Suppressor macrophage treated with lipopolysaccharide for 1 hour (primary cell): Measurements from ENCODE around the gene LRP1B.

Experiments used
- DNase-seq, 3 donors: peaks; one replicate each; pipeline ENCODE4 v3.0.0-alpha.2; 2020 to 2022

LRP1B gene

GRCh38 chr2:141565597-141565996 is 565.2 kb downstream of the LRP1B start:
- no peak for DNase-seq

GRCh38 chr2:141560723-141561122 is 570.1 kb downstream of the LRP1B start:
- DNase-seq = no peak

DNA sequence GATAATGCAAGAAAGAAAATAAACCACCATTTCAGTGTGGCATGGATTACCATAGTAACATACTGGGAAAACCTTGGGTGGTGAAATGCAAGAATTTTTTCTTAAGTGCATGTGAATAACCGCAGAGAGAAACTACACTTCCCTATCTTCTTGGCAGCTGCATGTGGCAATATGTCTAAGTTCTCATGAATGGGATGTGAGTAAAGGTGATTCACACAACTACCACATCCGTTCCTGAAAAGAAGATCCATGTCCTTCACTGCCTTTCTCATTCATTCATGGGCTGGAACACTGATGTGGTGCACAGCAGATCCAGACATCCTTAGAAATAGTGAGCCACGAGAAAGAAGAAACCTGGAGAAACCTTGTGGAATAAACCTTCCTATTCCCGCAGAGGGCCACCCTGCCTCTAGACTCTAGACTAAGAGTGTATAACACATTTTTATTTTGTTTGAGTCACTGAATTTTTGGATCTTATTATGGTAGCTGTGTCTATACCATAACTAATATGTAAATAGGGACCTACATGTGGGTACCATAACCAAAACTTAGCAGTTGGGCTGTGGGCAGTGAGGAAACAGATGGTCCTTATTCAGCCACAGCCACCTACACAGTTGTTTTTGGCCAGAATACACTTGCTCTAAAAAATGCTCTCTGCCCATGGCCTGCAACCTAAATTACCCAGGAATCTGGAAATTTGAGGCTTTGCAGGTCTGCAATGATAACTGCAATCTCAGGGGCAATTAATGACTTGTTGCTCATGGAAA is 573.3 kb downstream of the LRP1B start:
- peak; percentile 80 to 96 (median 94) for DNase-seq

DNA sequence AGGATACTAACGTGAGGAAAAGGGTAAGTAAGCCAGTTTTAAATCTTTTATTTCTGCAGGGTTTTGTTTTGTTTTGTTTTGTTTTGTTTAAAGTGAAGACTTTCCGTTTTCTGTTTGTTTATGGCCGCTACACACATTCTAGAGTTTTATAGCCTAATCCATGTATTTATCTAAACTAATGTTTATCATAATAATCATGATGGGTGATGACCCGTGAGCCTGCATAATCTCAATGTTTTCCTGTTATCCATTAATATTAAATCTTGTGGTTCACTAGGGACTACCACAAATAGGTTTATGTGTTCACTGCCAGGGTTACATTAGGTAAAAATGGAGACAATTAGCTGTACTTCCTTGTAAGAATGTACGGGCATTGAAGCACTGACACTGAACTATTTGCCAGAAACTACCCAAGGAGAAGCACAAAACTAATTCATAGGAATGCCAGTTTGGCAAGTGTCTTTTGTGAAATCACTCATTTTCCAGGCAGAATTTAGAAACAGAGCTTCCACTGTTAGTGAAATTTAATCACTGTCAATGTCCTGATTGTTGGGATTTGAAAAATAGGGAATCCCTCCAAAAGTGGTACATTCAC is 574.8 kb downstream of the LRP1B start:
- DNase-seq = no peak

- DNase-seq = peak; percentile 58 to 75 (median 59)
Observed at GRCh38 chr2:141554810-141555209, 576.0 kb downstream of the LRP1B start.

GRCh38 chr2:141534666-141535362 is 596.0 kb downstream of the LRP1B start:
- peak in 2 of 3 donors; percentile 17 to 36 for DNase-seq

DNA sequence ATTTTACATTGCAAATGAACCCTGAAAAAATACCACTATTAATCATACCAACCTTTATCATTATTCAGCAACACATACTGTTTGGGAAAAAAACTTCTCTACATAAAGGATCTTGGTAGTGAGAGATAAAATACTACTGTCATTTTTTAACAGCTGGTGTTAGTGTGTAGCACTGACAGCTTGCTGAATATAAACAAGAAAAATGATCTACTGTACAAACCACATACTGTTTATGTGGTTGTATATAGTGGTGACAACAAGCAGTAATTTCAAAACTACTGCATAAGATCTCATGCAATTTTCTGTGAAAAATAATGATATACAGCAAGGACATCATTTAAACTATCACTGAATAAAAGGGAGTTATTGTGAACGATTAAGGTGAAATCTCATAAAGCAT is 601.2 kb downstream of the LRP1B start:
- no peak for DNase-seq

- DNase-seq = no peak
Observed at GRCh38 chr2:141528990-141529389, 601.8 kb downstream of the LRP1B start.

DNA sequence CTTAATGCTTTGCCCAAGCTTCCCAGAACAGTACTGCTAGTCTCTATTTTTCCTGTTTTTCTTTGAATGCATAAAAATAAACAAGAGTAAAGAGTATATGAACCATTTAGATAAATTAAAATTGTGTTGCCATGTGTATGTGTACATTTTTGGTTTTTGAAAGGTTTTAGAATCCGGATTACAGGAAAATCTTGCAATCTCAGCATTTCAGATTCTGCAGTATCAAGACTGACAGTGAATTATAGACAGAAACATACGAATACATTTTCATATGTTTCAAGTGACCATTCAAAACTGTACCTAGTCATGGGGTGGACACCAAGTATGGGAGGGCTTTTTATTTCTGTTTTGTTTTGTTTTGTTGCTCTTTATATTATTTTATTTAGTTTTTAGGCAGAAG is 604.1 kb downstream of the LRP1B start:
- no peak for DNase-seq

- no peak for DNase-seq
Observed at GRCh38 chr2:141524777-141525176, 606.0 kb downstream of the LRP1B start.

- no peak for DNase-seq
Observed at GRCh38 chr2:141523199-141523598, 607.6 kb downstream of the LRP1B start.

DNA sequence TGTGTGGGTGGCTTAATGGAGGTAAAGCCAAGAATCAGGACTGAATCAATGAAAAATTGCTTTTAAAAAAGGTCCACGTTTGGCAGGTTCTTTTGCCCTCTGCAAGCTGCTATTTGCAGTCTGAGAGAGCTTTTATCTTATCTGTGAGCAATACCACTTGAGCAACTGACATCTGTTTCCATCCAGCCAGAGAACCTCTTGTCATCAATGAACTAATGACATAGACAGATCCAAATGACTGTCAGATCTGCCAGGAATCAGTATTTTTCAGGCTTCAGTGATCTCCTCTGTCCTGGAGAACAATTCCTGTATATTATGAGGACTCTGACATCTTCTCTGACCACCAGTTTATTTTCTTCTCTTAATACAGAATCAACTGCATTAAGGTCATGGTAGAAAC is 608.1 kb downstream of the LRP1B start:
- no peak for DNase-seq

- DNase-seq = no peak
Observed at GRCh38 chr2:141522048-141522447, 608.8 kb downstream of the LRP1B start.

- no peak for DNase-seq
Observed at GRCh38 chr2:141519906-141520305, 610.9 kb downstream of the LRP1B start.

DNA sequence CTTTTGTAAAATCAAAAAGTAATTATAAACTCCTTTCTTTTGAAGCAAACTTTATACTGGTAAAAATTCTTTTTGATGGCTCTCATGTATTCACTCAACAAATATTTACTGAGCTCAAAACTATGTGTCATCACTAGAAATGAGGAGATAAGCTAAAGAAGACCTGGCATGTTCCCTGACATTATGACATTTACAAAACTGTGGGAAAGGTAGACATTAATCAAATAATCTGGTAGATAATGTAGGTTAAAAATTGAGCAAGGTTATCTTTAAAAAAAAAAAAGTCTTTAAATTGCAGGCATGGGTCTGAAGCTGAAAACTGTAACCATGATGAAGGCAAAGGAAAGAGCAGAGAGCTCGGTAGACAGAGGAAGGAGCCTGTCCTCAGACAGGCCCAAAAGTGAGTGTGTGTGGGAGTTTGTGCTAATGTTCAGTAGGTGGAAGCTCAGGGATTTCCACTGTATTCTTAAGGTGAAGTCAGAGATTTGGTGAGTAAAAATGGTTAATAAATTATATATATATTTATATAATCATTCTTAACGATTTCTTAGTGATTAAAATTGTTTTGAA is 612.9 kb downstream of the LRP1B start:
- DNase-seq = no peak

DNA sequence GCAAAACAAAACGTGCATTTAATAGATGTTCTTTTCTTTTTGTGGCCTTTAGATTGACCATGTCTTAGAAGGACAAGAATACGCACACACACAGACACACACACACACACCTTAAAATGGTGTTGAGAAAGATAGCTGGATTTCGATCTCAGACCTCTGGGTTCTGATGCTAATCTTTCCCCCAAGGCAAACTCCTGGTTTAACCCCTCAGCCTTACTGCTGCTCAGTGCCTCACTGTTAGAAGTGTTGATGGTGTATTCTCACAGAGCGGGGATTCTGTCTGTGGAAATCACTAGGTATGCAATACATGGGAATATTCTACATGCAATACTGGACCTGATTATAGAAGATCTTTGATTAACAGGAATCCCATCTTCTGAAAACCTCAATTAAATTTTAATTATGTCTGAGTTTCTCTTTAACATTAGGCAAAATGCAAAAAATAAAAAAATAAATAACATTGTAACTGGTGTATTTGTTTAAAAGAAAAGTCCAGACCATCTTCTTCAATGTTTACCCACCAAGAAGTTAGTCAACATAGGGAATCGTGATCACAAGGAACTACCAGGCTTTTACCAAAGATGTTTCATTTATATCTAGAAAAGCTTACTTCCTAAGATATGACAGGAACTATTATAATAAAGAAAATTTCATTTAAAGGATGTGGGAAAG is 613.5 kb downstream of the LRP1B start:
- no peak for DNase-seq

- no peak for DNase-seq
Observed at GRCh38 chr2:141515931-141516330, 614.9 kb downstream of the LRP1B start.

GRCh38 chr2:141513853-141514252 is 617.0 kb downstream of the LRP1B start:
- no peak for DNase-seq

DNA sequence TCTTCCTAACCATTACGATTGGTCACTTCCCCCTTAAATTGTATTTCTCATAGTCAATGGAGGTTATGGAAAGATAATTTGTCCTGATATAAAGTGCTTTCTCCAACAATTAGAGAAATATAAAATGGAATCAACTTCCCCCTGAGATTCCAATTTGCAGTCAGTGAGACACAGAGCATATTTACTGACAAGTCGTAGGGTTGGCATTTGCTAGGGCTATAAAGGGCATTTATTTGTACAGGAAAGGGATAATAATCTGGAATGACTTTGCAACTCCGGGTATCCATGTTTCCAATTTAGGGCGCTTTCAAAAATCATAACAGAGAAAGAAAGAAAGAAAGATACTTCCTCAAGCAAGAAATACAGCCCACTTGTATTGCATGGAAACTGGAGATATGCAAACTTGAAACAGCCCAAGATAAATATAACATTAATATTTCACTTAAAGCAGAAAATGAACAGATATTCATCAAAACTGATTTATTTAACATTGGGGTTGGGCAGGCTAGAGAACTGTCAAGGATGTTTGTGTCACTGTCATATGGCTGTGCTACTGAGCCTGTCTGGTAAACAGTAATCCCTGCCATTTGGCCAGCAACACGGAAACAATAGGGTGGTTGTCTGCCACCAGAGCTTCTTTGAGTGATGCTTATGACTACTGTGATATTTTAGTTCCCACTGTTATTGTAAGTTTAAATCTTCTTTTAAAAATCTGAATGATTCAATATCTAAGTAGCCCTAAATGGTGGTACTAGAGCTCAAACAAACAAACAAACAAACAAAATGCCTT is 621.8 kb downstream of the LRP1B start:
- no peak for DNase-seq

DNA sequence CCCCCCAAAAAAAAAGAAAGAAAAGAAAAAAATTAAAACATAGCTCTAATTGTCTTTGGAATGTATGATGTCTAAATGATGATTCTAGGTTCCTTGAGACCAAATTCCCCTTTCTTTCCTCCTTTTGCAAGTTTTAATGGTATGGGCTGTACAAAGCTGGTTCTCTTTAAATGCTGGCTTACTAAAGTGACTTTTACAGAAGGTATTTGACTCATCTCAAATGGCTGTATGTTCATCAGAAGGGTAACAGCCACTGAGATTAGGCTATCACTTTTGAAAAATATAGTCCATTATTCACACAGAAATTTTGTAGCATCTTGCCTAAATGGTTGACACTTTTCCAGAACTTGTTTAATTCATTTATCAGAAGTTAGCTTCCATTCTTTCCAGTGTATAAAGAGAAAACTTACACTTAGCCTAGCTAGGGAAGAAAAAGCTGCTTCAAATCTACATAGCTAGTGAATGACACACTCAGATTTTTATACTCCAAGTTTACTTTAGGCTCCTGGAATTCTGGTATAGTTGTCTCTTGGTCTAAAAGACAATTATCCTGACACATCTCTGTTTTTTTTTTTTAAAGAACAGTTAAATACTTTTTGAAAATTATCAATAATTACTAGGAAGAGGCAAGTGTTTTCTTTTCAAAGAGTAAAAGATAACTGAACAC is 622.6 kb downstream of the LRP1B start:
- DNase-seq = no peak

DNA sequence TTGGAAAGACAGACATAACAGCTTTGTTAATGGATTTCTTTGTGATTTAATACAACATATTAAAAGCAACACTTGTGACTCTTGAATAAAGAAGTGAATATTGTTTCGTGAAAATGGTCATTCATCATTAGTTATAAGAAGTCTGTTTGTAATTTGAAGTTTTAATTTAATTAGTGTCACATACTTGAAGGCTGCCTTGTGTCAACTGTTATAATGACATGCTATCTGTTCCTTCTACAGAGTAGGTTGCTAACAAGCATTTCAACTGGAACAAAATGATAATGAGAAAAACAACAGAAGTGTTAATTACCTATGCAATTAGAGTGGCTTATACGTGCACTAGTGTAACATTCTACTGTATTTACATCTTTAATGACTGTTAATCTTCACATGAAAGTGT is 624.7 kb downstream of the LRP1B start:
- DNase-seq = no peak

- no peak for DNase-seq
Observed at GRCh38 chr2:141501752-141502151, 629.1 kb downstream of the LRP1B start.
